Endothelial cell of umbilical vein (primary cell): ENCODE results near the gene SNX9.

Source experiments
- CTCF ChIP-seq, 2 donors: IDR thresholded peaks; 1 replicate in 1 of 2; 2 replicates in 1 of 2; pipeline ENCODE4 v1.5.1; 2011; ENCODE audit warnings: low read length in 2 of 2, mild to moderate bottlenecking in 2 of 2, moderate library complexity in 2 of 2, control low read depth in 1 of 2, inconsistent platforms in 1 of 2, low read depth in 1 of 2; ENCODE audit not compliant: insufficient read depth in 1 of 2; ENCODE audit errors: extremely low read depth in 1 of 2
- EZH2 ChIP-seq: IDR thresholded peaks from 2 replicates; pipeline ENCODE4 v1.6.1; 2012; ENCODE audit warnings: borderline replicate concordance, low read depth, mild to moderate bottlenecking, moderate library complexity, low read length, inconsistent platforms; ENCODE audit not compliant: severe bottlenecking
- FOS ChIP-seq: IDR thresholded peaks from 2 replicates; pipeline ENCODE4 v1.6.1; 2011; ENCODE audit warnings: mild to moderate bottlenecking, low read length, moderate library complexity, borderline replicate concordance; ENCODE audit not compliant: insufficient read depth
- GATA2 ChIP-seq: IDR thresholded peaks from 2 replicates; pipeline ENCODE4 v1.7.0; 2011; ENCODE audit warnings: low read depth, mild to moderate bottlenecking, moderate library complexity, mixed read lengths, low read length; ENCODE audit not compliant: insufficient read length, insufficient read depth

- TF ChIP-seq EZH2 (no peak), FOS (no peak), CTCF (IDR thresholded peaks at IDR 0.05; ENCODE audit: extremely low read depth in 1 of 2, insufficient read depth in 1 of 2, low read depth in 1 of 2, low read length in 2 of 2) (peak in 1 of 2 donors; percentile 21), GATA2 (no peak)
Observed at GRCh38 chr6:157898169-157898568, 75.1 kb downstream of the SNX9 start.
